HG03066 (cell line): ENCODE data around the gene EPB41L5.
"Not testable (repeated sequence)": the region's sequence is repeated elsewhere in the genome, so short reads cannot be mapped to it uniquely, and the experiment has no call there.

ENCODE experiments used
- ATAC-seq: cut with Tn5 transposase; IDR thresholded peaks from one replicate; pipeline ENCODE4 v1.9.1; 2021; ENCODE audit warnings: low read depth; ENCODE audit not compliant: unreplicated experiment

The EPB41L5 gene

DNA sequence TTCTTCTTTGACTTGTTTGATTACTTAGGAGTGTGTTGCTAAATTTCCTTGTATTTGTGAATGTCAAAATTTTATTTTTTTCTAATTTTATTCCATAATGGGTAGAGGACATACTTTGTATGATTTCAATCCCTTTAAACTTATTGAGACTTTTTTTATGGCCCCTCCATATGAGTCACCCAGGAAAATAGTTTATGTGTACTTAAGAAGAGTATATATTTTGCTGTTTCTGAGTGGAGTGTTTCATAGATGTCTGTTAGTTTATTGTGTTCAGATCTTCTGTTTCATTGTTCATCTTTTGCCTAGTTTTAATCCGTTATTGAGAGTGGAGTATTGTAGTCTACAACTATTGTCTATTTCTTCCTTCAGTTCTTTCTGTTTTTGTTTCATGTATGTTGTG is 81.9 kb downstream of the EPB41L5 start:
- ATAC-seq = no peak

DNA sequence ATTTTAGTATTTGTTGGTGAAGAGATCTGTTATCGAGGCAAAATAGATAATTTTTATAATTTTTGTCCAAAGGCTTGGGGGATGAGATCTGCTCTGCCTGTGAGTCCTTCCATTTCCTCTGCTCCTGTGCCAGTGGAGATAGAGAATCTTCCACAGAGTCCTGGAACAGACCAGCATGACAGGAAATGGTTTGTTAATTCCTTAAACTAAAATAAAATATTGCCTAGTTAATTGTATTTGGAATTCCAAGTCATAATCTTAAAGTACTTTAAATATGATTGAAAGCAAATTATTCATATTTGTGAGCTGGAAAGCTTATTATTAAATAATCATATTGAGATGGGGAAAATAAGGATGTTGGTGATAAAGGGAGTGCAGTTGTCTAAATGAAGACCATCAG is 87.8 kb downstream of the EPB41L5 start:
- no peak for ATAC-seq

DNA sequence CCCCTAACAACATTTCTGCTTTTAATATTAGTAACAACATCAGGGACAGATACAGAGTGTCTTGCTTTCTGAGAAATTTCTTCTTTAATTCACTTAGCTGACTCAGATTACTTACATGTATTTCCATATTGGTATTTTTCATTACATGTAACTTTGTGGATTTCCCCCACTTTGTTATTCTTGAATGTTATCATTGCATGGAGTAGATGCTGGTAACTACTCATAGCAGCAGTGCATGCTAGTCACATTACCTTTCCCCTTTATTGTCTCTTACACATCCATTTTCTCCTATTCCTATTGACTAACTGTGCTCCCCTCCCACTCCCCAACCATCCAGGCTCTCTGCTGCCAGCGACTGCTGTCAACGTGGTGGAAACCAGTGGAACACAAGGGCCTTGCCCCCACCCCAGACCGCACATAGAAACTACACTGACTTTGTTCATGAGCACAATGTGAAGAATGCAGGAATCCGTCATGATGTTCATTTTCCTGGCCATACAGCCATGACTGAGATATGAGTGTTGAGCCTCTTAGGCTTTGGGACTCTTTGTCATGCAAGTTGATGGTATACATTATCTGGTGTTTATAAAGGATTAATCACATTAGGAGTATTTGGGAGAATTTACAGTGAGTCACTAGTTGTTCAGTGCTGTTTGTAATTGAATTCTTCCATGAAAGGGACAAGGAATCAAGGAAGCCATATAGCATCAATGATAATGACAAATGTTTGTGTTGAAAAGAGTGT is 91.0 kb downstream of the EPB41L5 start:
- no peak for ATAC-seq

DNA sequence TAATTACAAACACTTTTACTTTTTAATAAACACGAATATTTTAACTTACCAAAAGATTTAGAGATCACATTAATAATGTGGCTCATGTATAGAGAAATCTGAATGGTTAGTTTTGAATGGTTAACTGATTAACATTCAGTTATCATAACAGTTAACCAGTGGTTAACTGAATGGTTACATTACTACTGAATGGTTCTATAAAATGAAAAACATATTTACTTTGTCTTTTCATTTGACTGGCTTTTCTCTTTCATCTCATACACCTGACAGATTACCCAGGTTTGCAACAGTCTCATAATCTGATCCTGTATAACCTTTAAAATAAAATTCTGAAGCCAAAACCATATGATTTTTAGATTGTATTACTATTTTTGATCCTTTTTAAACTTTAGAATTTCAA is 91.9 kb downstream of the EPB41L5 start:
- ATAC-seq = no peak

DNA sequence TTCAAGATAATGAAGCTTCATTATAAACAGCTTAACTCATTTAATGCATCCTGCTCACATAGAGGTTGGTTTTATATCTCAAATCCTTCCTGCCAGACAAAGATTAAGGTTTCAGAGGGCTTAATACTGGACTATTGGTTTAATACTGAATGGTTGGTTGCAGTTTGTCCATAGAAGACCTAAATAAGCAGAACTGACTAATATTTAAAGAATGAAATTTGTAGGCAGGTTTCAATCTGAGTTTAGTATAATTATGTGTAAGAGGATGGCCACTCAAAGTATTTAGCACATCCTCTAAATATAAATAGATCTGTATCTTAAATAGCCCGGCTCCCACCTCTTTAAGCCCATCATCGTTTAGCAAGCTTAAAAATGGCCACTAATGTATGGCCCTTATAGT is 92.5 kb downstream of the EPB41L5 start:
- no peak for ATAC-seq

DNA sequence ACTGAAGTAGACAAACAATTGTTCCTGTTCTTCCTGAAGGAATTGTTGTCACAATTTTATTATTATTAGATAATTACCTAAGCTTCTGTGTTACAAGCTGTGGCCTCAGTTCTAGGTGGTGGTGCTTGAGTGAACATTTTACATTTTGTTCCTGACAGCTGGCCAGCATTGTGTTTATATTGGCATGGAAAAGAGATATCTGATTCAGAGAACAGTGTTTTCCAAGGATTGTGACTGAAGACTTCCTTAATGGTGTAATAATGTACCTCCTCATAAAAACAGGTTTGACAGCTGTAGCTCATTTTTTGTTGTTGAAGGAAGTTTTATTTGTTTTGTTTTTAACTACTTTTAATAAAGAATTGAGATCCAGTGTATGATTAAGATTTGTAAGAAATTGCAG is 95.2 kb downstream of the EPB41L5 start:
- ATAC-seq = no peak

DNA sequence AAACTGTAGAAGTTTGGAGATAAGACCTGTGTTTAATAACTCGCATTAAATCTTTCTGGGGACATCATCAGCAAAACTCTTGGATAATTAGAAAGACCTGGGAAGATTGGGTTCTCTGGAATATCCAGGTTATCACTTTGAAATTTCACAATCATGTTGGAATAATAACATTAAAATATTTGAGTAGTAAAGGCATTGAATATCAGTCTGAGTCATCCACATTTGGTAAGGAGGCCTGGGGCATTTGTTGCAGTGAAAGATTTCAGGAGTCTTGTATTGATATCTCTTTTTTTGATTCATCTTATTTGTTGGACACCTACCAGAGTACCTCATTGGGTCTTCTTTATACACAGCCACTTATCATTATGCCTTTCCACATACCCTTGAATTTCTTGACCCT is 95.9 kb downstream of the EPB41L5 start:
- ATAC-seq = no peak

DNA sequence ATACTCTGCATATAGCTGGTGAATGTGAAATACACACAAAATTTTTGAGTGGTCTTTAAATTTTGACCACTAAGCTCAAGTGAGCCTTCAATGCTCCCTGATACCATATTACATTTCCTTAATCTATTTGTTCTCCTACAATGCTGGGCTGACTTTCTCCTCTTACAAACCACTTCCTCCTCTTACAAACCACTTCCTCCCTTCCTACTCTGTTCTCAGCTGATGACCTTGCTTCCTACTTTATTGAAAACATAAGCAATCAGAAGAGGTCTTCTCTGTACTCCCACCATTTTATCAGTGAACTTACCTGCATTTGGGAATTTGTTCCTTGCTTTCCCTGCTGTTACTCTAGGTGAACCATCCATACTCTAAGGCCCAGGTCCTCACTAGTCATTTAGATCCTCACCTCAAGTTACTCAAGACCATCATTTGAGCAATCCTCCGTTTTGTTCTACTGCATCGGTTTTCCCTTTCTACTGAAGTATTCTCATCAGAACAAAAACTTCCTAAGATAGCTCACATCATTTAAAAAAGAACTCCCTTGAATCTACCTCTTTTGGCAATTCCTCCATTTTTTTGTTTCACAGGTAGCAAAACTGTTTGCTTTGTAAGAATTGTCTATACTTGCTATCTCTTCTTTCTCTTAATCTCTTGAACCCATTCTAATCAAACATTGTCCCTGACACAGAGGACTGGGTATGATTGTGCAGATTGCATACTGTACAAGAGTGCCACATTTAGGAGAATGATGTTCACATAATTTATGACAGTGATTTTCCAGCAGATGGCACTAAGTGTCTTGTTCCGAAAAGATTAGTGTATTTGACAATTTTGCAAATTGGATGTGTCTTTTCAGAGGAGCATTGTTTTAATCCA is 96.5 kb downstream of the EPB41L5 start:
- ATAC-seq = peak; percentile 62

DNA sequence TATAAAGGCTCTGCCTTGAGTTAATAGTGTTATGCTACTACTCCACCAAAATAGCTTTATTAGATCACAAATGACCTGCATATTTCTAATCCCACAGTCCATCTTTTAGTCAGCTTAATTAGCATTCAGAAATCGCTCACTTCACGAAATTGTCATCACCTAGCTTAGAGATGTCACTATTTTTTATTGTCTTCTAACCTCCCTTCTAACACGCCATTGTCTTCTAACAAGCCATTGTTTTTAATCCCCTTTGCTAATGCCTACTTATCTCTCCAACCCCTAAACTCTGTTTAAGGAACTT is 97.1 kb downstream of the EPB41L5 start:
- no peak for ATAC-seq

DNA sequence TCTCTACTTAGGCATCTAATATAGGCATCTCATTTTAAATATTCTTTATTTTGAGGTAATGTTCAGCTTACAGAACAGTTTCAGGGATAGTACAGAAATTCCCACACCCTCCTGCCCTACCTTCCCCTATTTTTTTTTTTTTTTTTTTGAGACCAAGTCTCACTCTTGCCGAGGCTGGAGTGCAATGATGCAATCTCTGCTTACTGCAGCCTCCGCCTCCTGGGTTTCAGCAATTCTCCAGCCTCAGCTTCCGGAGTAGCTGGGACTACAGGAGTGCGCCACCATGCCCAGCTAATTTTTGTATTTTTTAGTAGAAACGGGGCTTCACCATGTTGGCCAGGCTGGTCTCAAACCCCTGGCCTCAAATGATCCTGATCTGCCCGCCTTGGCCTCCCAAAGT is 97.6 kb downstream of the EPB41L5 start:
- ATAC-seq = no peak

DNA sequence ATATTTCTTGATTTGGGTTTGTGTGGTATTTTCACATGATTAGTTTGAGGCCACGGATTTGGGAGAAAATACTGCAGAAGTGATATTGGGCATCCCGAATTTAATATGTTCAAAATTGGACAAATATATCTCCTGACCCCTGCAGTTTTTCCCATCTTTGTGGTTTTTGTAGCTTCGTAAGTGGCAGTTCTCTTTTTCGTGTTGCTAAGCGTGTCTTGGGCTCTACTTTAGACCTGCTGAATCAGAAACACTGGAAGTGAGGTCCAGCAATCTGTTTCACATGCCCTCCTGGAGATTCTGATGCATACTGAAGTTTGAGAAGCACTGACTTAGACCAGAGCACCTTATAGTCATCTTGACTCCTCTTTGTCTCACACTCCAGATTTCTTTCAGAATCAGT is 98.3 kb downstream of the EPB41L5 start:
- no peak for ATAC-seq

DNA sequence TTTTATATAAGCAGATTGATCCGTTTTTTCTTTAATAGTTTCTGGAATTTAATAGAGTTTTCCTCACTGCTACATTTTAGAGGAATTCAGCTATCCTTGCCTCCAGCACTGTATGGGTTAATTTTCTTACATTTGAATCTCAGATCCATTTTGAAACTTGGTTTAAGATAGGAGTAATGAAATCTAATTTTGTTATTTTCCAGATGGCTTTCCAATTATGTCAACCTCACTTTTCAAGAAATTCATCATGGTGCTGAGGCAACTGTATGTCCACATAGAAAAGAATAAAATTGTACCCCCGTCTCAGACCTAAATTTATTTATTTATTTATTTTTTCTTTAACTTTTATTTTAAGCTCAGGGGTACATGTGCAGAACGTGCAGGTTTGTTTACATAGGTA is 105.1 kb downstream of the EPB41L5 start:
- ATAC-seq = no peak

DNA sequence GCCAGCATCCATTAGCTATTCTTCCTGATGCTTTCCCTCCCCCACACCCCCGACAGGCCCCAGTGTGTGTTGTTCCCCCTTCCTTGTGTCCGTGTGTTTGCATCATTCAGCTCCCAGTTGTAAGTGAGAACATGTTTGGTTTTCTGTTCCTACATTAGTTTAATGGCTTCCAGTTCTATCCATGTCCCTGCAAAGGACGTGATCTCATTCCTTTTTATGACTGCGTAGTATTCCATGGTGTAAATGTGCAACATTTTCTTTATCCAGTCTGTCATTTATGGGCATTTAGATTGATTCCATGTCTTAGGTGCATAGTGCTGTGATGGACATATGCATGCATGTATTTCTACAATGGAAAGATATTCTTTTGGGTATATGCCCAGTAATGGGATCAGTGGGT is 105.6 kb downstream of the EPB41L5 start:
- no peak for ATAC-seq

DNA sequence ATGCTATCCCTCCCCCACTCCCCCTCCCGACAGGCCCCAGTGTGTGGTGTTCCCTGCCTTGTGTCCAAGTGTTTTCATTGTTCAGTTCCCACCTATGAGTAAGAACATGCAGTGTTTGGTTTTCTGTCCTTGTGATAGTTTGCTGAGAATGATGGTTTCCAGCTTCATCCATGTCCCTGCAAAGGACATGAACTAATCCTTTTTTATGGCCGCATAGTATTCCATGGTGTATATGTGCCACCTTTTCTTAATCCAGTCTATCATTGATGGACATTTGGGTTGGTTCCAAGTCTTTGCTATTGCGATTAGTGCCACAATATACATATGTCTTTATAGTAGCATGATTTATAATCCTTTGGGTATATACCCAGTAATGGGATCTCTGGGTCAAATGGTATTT is 108.5 kb downstream of the EPB41L5 start:
- ATAC-seq = not testable (repeated sequence)

DNA sequence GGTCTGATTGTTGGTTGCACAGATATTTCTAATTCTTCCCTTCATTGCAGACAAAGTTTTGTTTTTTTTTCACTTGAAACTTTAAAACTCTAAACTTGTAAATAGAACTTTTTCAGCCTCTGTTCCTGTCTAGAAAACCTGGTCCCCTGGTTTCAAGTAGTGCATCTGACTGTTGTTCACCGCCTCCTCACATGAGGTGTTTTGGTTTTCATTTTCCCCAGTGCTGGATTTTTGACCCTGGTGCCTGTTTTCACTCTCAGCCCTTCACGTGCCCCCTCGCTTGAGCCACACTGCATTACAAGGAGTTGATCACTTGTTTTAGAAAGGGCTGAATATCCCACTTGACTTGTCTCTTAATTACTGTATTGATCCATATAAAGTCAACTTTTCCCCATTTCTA is 110.2 kb downstream of the EPB41L5 start:
- no peak for ATAC-seq

DNA sequence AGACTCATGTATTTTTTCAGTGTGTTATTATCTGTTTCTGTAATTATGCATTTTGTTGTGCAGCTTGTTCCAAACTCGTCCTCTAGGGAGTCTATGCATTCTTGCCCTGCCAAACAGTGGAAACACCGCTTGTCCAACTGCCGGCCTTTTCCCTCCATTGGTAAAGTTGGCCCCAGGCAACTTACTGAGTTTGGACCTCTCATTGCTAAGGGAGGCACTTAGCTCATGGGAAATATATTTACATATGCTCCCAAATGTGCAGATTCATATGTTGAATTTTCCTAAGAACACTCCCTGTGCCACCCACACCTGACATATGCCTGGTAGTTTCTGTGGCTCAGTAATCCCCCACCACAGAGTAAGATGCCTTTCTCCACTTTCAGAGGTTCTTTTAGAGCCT is 112.3 kb downstream of the EPB41L5 start:
- ATAC-seq = no peak

DNA sequence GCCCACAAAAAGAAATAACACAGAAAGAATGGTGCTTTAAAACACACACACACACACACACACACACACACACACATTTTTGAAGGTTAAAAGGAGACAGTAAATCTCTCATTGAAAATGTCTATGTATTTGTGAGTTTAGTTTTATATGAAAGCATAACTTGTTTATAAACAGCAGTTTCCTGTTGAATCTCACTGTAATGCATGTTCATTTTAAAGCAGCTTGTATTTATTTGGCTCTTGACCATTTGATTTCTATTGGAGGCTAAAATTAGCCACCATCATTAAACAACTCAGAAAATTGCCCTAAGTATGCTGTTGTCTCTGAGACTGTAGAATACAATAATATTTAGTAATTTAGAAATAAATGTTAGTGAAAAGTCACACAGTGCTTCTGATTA is 115.3 kb downstream of the EPB41L5 start:
- ATAC-seq = no peak

DNA sequence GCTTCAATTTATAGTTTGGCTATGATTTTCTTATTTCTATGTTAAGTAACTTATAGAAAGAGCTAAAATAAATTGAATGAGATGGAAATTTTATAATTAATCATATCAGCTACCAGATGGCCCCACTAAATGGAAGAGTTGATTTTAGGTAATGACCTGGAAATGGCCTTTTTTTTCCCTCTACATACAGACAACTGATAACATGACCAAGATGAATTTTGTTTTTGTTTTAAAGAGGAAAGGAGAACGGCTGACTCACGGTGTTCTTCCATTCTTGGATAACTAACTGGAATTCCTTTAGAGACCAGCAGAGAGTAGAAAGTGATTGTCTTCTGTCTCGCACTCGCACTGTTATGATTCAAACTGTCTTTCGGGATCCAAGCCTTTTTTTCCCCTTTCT is 119.3 kb downstream of the EPB41L5 start:
- ATAC-seq = no peak

DNA sequence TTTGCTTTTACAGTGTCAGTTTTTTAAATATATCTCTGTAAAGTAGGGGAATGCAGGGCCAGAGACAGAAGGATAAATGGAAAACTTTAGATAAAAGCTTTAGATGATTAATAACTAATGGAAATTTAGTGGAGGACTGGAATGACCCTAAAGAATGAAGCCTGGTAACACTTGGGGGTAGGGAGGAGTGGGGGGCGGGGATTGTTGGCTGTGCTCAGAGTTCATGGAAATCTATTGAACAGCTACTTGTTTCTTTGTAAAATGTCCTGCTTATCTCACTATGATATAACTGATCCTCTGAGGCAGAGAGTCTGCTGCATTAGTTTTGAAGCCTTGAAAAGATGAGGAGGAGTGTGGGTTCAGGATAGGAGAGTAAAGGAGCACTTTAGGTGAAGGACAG is 119.8 kb downstream of the EPB41L5 start:
- ATAC-seq = no peak

DNA sequence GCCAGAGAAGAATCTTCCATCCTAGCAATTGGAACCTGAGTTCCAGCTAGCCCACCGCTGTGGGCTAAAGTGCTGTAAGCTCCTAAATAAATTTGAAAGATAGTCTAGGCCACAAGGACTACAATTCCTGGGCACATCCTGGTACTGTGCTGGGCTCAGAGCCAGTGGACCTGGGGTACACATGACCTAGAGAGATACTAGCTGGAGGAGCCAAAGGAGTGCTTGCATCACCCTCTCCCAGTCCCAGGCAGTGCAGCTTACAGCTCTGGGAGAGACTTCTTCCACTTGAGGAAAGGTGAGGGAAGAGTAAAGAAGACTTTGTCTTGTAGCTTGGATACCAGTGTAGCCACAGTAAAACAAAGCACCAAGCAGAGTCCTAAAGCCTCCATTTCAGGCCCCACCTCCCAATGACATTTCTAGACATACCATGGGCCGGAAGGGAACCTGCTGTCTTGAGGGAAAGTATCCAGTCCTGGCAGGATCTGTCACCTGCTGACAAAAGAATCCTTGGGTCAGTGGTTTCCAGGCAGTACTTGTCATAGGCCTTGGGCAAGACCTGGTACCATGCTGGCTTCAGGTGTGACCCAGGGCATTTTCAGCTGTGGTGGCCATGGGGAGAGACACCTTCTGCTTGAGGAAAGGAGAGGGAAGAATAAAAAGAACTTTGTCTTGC is 120.8 kb downstream of the EPB41L5 start:
- no peak for ATAC-seq

DNA sequence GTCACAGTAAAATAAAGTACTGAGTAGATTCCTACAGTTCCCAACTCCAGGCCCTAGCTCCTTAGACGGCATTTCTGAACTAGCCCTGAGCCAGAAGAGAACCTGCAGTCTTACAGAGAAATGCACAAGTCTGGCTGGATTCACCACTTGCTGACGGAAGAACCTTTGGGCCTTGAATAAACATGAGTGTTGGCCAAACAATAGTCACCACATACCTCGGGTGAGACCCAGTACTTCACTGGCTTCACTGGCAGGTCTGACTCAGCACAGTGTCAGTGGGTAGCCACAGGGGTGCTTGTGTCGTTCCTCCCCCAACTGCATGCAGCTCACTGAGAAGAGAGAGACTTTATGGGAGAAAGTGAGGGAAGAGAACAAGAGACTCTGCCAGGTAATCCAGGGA is 121.4 kb downstream of the EPB41L5 start:
- no peak for ATAC-seq

DNA sequence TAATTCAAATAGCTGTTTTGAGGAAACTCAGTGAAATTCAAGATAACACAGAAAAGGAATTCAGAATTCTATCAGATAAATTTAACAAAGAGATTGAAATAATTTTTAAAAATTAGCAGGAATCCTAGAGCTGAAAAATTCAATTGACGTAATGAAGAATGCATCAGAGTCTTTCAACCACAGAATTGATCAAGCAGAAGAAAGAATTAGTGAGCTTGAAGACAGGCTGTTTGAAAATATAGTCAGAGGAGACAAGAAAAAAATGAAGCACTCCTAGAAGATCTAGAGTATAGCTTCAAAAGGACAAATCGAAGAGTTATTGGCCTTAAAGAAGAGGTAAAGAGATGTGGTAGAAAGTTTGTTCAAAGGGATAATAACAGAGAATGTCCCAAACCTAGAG is 122.1 kb downstream of the EPB41L5 start:
- not testable (repeated sequence) for ATAC-seq
